PC-3 (cell line): ENCODE data around the gene DGAT2. TPM values are rescaled to one million over a fixed set of nuclear protein-coding genes. Genes with fewer than 3 reads are reported as not detected.
A peak's percentile ranks its signal among the peaks of the same experiment; 100 is the strongest.

Experiments used
- ATAC-seq: fragments of 200-7000 bp; cut with Tn5 transposase; 2 replicates; pipeline ENCODE4 v1.9.1; 2020; ENCODE audit warnings: mild to moderate bottlenecking, moderate library complexity
- BruUV-seq: library from RNA; stranded (reverse); fragments of 400-500 nt; replicated peaks from 2 replicates; lab custom pipeline; 2021; lab: Mats Ljungman, UMichigan
- CTCF ChIA-PET: fragments of 300-600 bp; sonication (Branson Sonifier 250); formaldehyde crosslinking; loops from one replicate; lab custom pipeline; 2022; ENCODE audit warnings: antibody characterized with exemption; lab: Charles Lee
- POLR2A ChIA-PET: fragments of 300-600 bp; sonication (Branson Sonifier 250); formaldehyde crosslinking; loops from one replicate; lab custom pipeline; 2022; ENCODE audit warnings: antibody characterized with exemption; ENCODE audit not compliant: unreplicated experiment; lab: Charles Lee
- DNase-seq: peaks from one replicate; pipeline ENCODE4 v3.0.0-alpha.2; 2015
- H2AFZ ChIP-seq: fragments of 300-600 bp; sonication (generic); 2 replicates; pipeline ENCODE4 v1.6.0; 2016; ENCODE audit warnings: antibody characterized with exemption, low read length
- H3F3A ChIP-seq: fragments of 300-600 bp; sonication (generic); one replicate; pipeline ENCODE4 v1.6.0; 2017; ENCODE audit warnings: antibody characterized with exemption, low read length, control low read depth, mild to moderate bottlenecking; ENCODE audit not compliant: unreplicated experiment
- H3K27ac ChIP-seq: fragments of 300-600 bp; sonication (generic); 2 replicates; pipeline ENCODE4 v1.5.1; 2016; ENCODE audit warnings: mild to moderate bottlenecking, low read length
- H3K27me3 ChIP-seq: fragments of 300-600 bp; sonication (generic); 2 replicates; pipeline ENCODE4 v1.6.1; 2016; ENCODE audit warnings: low read length, mixed read lengths
- H3K36me3 ChIP-seq: fragments of 300-600 bp; sonication (generic); 2 replicates; pipeline ENCODE4 v1.6.1; 2016; ENCODE audit warnings: low read depth, mixed run types, low read length, mixed read lengths
- H3K4me1 ChIP-seq: fragments of 300-600 bp; sonication (generic); 2 replicates; pipeline ENCODE4 v1.5.1; 2016; ENCODE audit warnings: low read length; ENCODE audit not compliant: insufficient read depth
- H3K4me2 ChIP-seq: fragments of 300-600 bp; sonication (generic); 2 replicates; pipeline ENCODE4 v1.6.0; 2016; ENCODE audit warnings: low read length
- H3K4me3 ChIP-seq: fragments of 300-600 bp; sonication (generic); 2 replicates; pipeline ENCODE4 v1.5.1; 2016; ENCODE audit warnings: mild to moderate bottlenecking, low read length, mixed read lengths
- H3K79me2 ChIP-seq: fragments of 300-600 bp; sonication (generic); 2 replicates; pipeline ENCODE4 v1.6.1; 2017; ENCODE audit warnings: low read length, mixed read lengths
- H3K9ac ChIP-seq: fragments of 300-600 bp; sonication (generic); 2 replicates; pipeline ENCODE4 v1.6.0; 2016; ENCODE audit warnings: mild to moderate bottlenecking, low read length
- H3K9me2 ChIP-seq: fragments of 300-600 bp; sonication (generic); replicated peaks from 2 replicates; pipeline ENCODE4 v1.6.1; 2016; ENCODE audit warnings: mixed run types, low read length, mixed read lengths
- H3K9me3 ChIP-seq: fragments of 300-600 bp; sonication (generic); 2 replicates; pipeline ENCODE4 v1.6.1; 2016; ENCODE audit warnings: low read length, mixed read lengths
- H4K20me1 ChIP-seq: fragments of 300-600 bp; sonication (generic); 2 replicates; pipeline ENCODE4 v1.6.1; 2016; ENCODE audit warnings: low read length, mixed read lengths
- EZH2 ChIP-seq: fragments of 300-600 bp; sonication (generic); IDR thresholded peaks from one replicate; pipeline ENCODE4 v1.6.1; 2017; ENCODE audit warnings: antibody characterized with exemption, mild to moderate bottlenecking, low read length; ENCODE audit not compliant: unreplicated experiment
- EZH2phosphoT487 ChIP-seq: fragments of 300-600 bp; sonication (generic); IDR thresholded peaks from 2 replicates; pipeline ENCODE4 v1.6.1; 2018; ENCODE audit warnings: mild to moderate bottlenecking, antibody characterized with exemption, low read length, borderline replicate concordance
- intact Hi-C: fragments of 100-400 bp; cut with micrococcal nuclease; formaldehyde crosslinking; loops from 2 replicates; pipeline ENCODE4 v1.9.0; 2023
- total RNA-seq: library from RNA; depleted of rRNA; stranded (reverse); fragments of >200 nt; gene quantifications from 2 replicates; pipeline ENCODE4 v1.2.3, GENCODE V29; 2014
- TF ChIP-seq, protein P1 (sequence below): fragments of 300-600 bp; sonication (generic); conservative IDR thresholded peaks from 2 replicates; pipeline ENCODE4 v1.5.1; 2017; ENCODE audit warnings: antibody characterized with exemption, low read depth, mild to moderate bottlenecking, low read length

Gene DGAT2
- total RNA-seq, 1 experiment from 2014 or later, result 14.3 TPM

DNA sequence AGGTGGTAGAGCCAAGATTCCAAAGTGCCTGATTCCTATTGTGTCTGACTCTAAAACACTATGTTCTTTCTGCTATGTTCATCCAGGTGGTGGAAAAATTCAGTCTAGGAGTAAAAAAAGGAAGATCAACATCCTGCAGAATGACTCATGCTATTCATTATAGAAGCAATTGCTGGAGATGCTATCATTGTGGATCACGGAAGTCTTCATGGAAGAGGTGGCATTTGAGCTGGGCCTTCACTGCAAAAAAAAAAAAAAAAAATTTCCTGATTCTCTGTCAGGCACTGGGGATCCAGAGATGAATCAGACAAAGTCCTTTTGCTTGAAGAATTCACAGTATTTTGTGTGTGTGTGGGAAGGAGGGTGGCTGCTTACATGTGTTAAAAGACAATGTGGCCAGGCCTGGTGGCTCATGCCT lies 45.1 kb downstream of the DGAT2 start:
- Histone ChIP-seq H3K27ac (peak overlapping the region; percentile 64), H3K4me3 (peak overlapping the region; percentile 81), H3K4me1 (peaks cover 36% of the 10 kb centered on the region), H3K79me2 (peaks cover 35% of the 10 kb centered on the region), H2AFZ (0 out of 2 replicates have a peak overlapping the region, but pooled peaks have one; percentile 93), H3K27me3 (no peaks in the 10 kb centered on the region), H3K9me3 (no peaks in the 10 kb centered on the region), H4K20me1 (peaks cover 8% of the 10 kb centered on the region; the same call in 1 of the 2 replicates), H3K4me2 (peak overlapping the region; percentile 88), H3K9me2 (no peaks in the 10 kb centered on the region), H3K9ac (peak overlapping the region; percentile 83), H3F3A (no peaks in the 10 kb centered on the region), H3K36me3 (no peaks in the 10 kb centered on the region)
- DNase-seq (peak; percentile 77), ATAC-seq (peak; percentile 3)
- TF ChIP-seq, protein P1, sequence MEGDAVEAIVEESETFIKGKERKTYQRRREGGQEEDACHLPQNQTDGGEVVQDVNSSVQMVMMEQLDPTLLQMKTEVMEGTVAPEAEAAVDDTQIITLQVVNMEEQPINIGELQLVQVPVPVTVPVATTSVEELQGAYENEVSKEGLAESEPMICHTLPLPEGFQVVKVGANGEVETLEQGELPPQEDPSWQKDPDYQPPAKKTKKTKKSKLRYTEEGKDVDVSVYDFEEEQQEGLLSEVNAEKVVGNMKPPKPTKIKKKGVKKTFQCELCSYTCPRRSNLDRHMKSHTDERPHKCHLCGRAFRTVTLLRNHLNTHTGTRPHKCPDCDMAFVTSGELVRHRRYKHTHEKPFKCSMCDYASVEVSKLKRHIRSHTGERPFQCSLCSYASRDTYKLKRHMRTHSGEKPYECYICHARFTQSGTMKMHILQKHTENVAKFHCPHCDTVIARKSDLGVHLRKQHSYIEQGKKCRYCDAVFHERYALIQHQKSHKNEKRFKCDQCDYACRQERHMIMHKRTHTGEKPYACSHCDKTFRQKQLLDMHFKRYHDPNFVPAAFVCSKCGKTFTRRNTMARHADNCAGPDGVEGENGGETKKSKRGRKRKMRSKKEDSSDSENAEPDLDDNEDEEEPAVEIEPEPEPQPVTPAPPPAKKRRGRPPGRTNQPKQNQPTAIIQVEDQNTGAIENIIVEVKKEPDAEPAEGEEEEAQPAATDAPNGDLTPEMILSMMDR, result no peak
- TF ChIP-seq EZH2 (no peak), EZH2phosphoT487 (no peak)
- BruUV-seq, result no TSS peak
- intact Hi-C loops, result loop anchor here (2.0 to 10.0 kb wide), 3 partner anchors 53 to 631 kb away; partner anchors contain the start of gene EMSY
- ChIA-PET POLR2A (interaction anchor here (0.6 kb wide), 3 partner anchors 14 to 486 kb away, joined by 6 to 23 read pairs (median 11); no protein-coding TSS in a partner anchor), CTCF (interaction anchor here (0.6 to 1.2 kb wide), 3 partner anchors 10 to 191 kb away, joined by 3 to 9 read pairs (median 4); no protein-coding TSS in a partner anchor)

DNA sequence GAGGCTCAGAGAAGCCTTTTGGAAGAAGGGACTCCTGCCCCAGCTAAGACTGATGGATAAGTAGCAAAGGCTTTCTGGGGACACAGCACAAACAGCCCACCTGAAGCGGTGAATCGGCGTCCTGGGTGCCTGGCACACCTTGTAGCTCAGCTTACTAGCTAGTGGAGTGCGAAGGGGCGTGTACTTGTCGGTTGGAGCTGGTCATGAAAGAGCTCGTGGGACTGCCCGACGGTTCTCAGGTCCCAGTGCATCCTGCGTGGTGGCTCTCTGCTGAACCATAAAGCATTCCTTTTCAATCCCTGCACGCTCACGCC lies 45.7 kb downstream of the DGAT2 start:
- BruUV-seq, result no TSS peak
- peak overlapping the region; percentile 81 for H3K4me3 ChIP-seq
- H3K27me3 ChIP-seq, result no peaks in the 10 kb centered on the region
- H3F3A ChIP-seq, result no peaks in the 10 kb centered on the region
- DNase-seq (no peak), ATAC-seq (peak; percentile 49)
- H3K9me2 ChIP-seq, result no peaks in the 10 kb centered on the region
- peaks cover 8% of the 10 kb centered on the region; the same call in 1 of the 2 replicates for H4K20me1 ChIP-seq
- H3K27ac ChIP-seq, result peak overlapping the region; percentile 64
- H3K9me3 ChIP-seq, result no peaks in the 10 kb centered on the region
- peak overlapping the region; percentile 83 for H3K9ac ChIP-seq
- no peaks in the 10 kb centered on the region for H3K36me3 ChIP-seq
- intact Hi-C loops, result loop anchor here (5.0 to 10.0 kb wide), 2 partner anchors 218 to 630 kb away; partner anchors contain the start of gene EMSY
- H3K4me1 ChIP-seq, result peaks cover 36% of the 10 kb centered on the region
- TF ChIP-seq EZH2 (no peak), EZH2phosphoT487 (no peak)
- TF ChIP-seq, protein P1, result no peak
- H3K4me2 ChIP-seq, result peak overlapping the region; percentile 88
- peaks cover 42% of the 10 kb centered on the region for H3K79me2 ChIP-seq
- ChIA-PET CTCF (no interaction called here), POLR2A (interaction anchor here (0.5 kb wide), 1 partner anchor 8 kb away, joined by 7 read pairs; no protein-coding TSS in a partner anchor)
- peak overlapping the region; percentile 93 for H2AFZ ChIP-seq

DNA sequence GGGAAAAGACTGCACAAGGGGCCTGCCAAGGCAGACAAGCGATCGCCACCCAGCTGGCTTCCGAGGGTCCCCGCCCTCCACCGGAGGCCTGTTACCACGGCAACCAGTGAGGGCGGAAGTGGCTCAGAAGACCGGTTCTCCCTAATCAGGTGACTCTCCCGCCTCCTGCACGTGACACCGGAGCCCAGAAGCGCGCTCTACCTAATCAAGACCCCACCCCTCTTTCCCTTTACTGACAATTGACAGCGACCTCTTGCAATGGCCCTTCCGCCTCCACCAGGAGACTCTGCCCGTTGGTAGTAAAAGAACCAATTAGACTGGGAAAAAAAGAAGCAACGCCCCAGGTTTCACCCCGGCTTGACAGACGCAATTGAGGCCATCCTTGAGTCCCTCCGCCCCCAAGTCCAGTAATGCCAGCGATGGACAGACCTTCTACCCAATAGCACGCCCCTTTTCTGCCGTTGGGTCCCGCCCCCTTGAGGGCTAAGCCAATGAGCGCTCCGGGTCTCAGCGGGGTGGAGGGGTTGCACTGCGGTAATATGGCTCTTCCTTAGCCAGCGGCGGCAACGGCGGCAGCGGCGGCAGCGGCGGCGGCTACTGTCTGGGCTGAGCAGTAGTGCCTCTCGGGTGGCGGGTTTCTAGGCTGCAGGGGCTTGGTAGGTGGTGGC lies 46.2 kb downstream of the DGAT2 start, which contains the start of gene UVRAG:
TSS of gene UVRAG (plus strand) at position 534 of the 668 bp plus-strand sequence. CDS start 198 bp downstream, outside the sequence.
- Histone ChIP-seq H3K4me2 (peak within 1 kb of the TSS; percentile 88), H3K9me3 (no peaks in the 10 kb centered on the region), H3K36me3 (no peaks in the 10 kb centered on the region), H2AFZ (peak within 1 kb of the TSS; percentile 93), H3K79me2 (peaks cover 46% of the 10 kb centered on the region), H3K27ac (peak within 1 kb of the TSS; percentile 64), H3K9me2 (no peaks in the 10 kb centered on the region), H3K9ac (peak within 1 kb of the TSS; percentile 83), H3K4me3 (peak within 1 kb of the TSS; percentile 81), H4K20me1 (peaks cover 8% of the 10 kb centered on the region; the same call in 1 of the 2 replicates), H3K27me3 (no peaks in the 10 kb centered on the region), H3K4me1 (peaks cover 36% of the 10 kb centered on the region), H3F3A (no peaks in the 10 kb centered on the region)
- TF ChIP-seq EZH2 (no peak), EZH2phosphoT487 (no peak)
- TF ChIP-seq, protein P1, result no peak
- DNase-seq (peak; percentile 100), ATAC-seq (peak; percentile 82)
- CTCF ChIA-PET, result interaction anchor here (0.5 kb wide), 1 partner anchor 44 kb away, joined by 3 read pairs; no protein-coding TSS in a partner anchor
- BruUV-seq, result no TSS peak
- POLR2A ChIA-PET, result no interaction called here
- intact Hi-C loops, result loop anchor here (5.0 to 10.0 kb wide), 2 partner anchors 217 to 630 kb away; partner anchors contain the start of gene EMSY
